ENCODE data around the gene CACNA1E. TPM values are rescaled to one million over a fixed set of nuclear protein-coding genes. Genes with fewer than 3 reads are reported as not detected.

The CACNA1E gene
- total and polyA plus RNA-seq, 2 of the 4 experiments (the other 2 are of a cell fraction): not detected

DNA sequence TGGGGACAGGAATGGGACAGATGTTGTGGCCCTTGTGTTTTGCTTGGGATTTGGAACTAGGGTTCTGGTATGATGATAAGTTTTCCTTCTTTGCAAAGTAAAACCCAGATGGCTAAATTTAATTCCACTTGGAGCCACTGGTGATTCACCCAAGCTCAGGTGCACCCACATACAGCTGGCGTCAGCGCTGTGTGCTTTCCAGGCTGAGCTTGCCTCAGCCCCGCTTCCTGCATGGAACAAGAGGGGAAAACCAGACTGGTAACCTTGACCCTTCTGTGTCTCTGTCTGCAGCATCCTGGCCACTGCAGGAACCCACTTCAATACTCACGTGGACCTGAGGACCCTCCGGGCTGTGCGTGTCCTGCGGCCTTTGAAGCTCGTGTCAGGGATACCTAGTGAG lies 94.2 kb downstream of the CACNA1E start:
- Histone ChIP-seq H3K4me3 (ENCODE audit: insufficient read depth, low read depth, low read length) (no peak overlapping the region), H3K79me1 (ENCODE audit: low read depth in 1 of 2, low read length in 2 of 2) (no peaks in the 10 kb centered on the region), H3K4me2 (ENCODE audit: low read depth, low read length) (no peak overlapping the region), H3K56ac (ENCODE audit: extremely low read depth, insufficient read depth, low read length) (no peak overlapping the region), H3K9me3 (ENCODE audit: control insufficient read depth, insufficient read depth, low read length) (no peaks in the 10 kb centered on the region), H4K20me1 (ENCODE audit: insufficient read depth, low read length) (no peaks in the 10 kb centered on the region), H3K14ac (replicated peaks; ENCODE audit: low read depth, low read length) (no peak overlapping the region), H3K4me1 (ENCODE audit: control insufficient read depth, insufficient read depth, low read length) (no peaks in the 10 kb centered on the region), H4K91ac (ENCODE audit: insufficient read depth, low read depth, low read length) (no peak overlapping the region), H3K27me3 (ENCODE audit: control insufficient read depth, insufficient read depth, low read length) (no peaks in the 10 kb centered on the region), H4K5ac (ENCODE audit: low read depth, low read length) (no peak overlapping the region), H2BK15ac (ENCODE audit: low read depth, low read length) (no peak overlapping the region), H3K4ac (ENCODE audit: low read depth, low read length) (no peak overlapping the region), H4K8ac (ENCODE audit: low read depth in 2 of 2, low read length in 2 of 2) (no peak overlapping the region), H2BK5ac (ENCODE audit: low read depth, low read length, poor library complexity, severe bottlenecking) (no peak overlapping the region), H2AFZ (replicated peaks; ENCODE audit: low read length, poor library complexity) (no peak overlapping the region), H3K9ac (ENCODE audit: low read depth, low read length) (no peak overlapping the region), H2BK20ac (ENCODE audit: low read depth, low read length) (no peak overlapping the region), H3K23ac (ENCODE audit: low read depth, low read length) (no peak overlapping the region), H2AK5ac (ENCODE audit: low read depth, low read length) (no peak overlapping the region), H3K18ac (ENCODE audit: low read depth, low read length) (no peak overlapping the region), H2BK120ac (ENCODE audit: low read depth, low read length) (no peak overlapping the region), H3K27ac (ENCODE audit: insufficient read depth, low read length) (no peak overlapping the region), H2AK9ac (replicated peaks; ENCODE audit: low read depth, low read length, poor library complexity) (no peak overlapping the region), H3K36me3 (ENCODE audit: control insufficient read depth, insufficient read depth, low read length) (no peaks in the 10 kb centered on the region), H3K9me1 (ENCODE audit: insufficient read depth, low read length) (no peaks in the 10 kb centered on the region)
- 76% methylated on average over 3 of the region's 8 CpGs; no CpG with 5 or more reads in 1 of the 2 experiments for WGBS, 2 experiments (ENCODE audit: extremely low coverage in 2 of 2, insufficient read length in 1 of 2)
- ChIA-PET POLR2A (ENCODE audit: unreplicated experiment) (no interaction called here), CTCF (no interaction called here)
- no peak for DNase-seq
- no peak for ATAC-seq (ENCODE audit: low read depth)
- intact Hi-C loops (cut with micrococcal nuclease) (no loop called here), in situ Hi-C loops (cut with MboI; ENCODE audit: low sequenced_read_pairs) (no loop called here), dilution Hi-C loops (cut with HindIII; ENCODE audit: low sequenced_read_pairs, unreplicated experiment) (no loop called here)
- no peak for TF ChIP-seq RCOR1 (IDR thresholded peaks at IDR 0.05; ENCODE audit: insufficient replicate concordance, low read length)
- no peak for TF ChIP-seq CHD1 (IDR thresholded peaks at IDR 0.05; ENCODE audit: low read depth, low read length)
- no peak for TF ChIP-seq MXI1 (IDR thresholded peaks at IDR 0.05; ENCODE audit: borderline replicate concordance, low read depth, low read length)
- no peak for TF ChIP-seq CEBPB (IDR thresholded peaks at IDR 0.05; ENCODE audit: low read depth, low read length)
- TF ChIP-seq, protein P1, sequence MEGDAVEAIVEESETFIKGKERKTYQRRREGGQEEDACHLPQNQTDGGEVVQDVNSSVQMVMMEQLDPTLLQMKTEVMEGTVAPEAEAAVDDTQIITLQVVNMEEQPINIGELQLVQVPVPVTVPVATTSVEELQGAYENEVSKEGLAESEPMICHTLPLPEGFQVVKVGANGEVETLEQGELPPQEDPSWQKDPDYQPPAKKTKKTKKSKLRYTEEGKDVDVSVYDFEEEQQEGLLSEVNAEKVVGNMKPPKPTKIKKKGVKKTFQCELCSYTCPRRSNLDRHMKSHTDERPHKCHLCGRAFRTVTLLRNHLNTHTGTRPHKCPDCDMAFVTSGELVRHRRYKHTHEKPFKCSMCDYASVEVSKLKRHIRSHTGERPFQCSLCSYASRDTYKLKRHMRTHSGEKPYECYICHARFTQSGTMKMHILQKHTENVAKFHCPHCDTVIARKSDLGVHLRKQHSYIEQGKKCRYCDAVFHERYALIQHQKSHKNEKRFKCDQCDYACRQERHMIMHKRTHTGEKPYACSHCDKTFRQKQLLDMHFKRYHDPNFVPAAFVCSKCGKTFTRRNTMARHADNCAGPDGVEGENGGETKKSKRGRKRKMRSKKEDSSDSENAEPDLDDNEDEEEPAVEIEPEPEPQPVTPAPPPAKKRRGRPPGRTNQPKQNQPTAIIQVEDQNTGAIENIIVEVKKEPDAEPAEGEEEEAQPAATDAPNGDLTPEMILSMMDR (conservative IDR thresholded peaks at IDR 0.05; ENCODE audit: low read depth, low read length): no peak
- no peak for TF ChIP-seq RAD21 (IDR thresholded peaks at IDR 0.05; ENCODE audit: low read length)
- no TSS peak for BruUV-seq (replicated peaks)

Data from IMR-90 (cell line).